DMS153 (cell line): ENCODE measurements around the gene KIRREL2.
"Not testable (repeated sequence)": the region's sequence is repeated elsewhere in the genome, so short reads cannot be mapped to it uniquely, and the experiment has no call there.

Experiments
- DNase-seq: peaks from one replicate; lab custom pipeline; 2025; lab: John Stamatoyannopoulos, UW

The KIRREL2 gene

GRCh38 chr19:35856546-35857149 is at the start of gene KIRREL2:
Gene KIRREL2 (plus strand): TSS chr19:35856911. CDS start chr19:35857120, 209 bp downstream.
- DNase-seq: no peak

- DNase-seq: no peak
Observed at GRCh38 chr19:35807633-35808032, 49.1 kb upstream of the KIRREL2 start.

GRCh38 chr19:35811317-35812219 is 45.1 kb upstream of the KIRREL2 start:
- no peak for DNase-seq

- DNase-seq: no peak
Observed at GRCh38 chr19:35812220-35813042, 44.3 kb upstream of the KIRREL2 start, which contains the start of gene PRODH2. Gene PRODH2 (minus strand): TSS chr19:35812845. CDS start chr19:35812805, 40 bp downstream.

- DNase-seq: no peak
Observed at GRCh38 chr19:35813043-35813890, 43.4 kb upstream of the KIRREL2 start.

- DNase-seq: no peak
Observed at GRCh38 chr19:35816262-35816661, 40.4 kb upstream of the KIRREL2 start.

GRCh38 chr19:35816846-35817245 is 39.9 kb upstream of the KIRREL2 start:
- no peak for DNase-seq

- no peak for DNase-seq
Observed at GRCh38 chr19:35818445-35818844, 38.3 kb upstream of the KIRREL2 start.

GRCh38 chr19:35822579-35822978 is 34.1 kb upstream of the KIRREL2 start:
- DNase-seq: no peak

GRCh38 chr19:35824150-35824549 is 32.6 kb upstream of the KIRREL2 start:
- no peak for DNase-seq

GRCh38 chr19:35828692-35829301 is 27.9 kb upstream of the KIRREL2 start:
- no peak for DNase-seq

- no peak for DNase-seq
Observed at GRCh38 chr19:35830986-35831385, 25.7 kb upstream of the KIRREL2 start.

- DNase-seq: no peak
Observed at GRCh38 chr19:35832054-35832453, 24.7 kb upstream of the KIRREL2 start.

GRCh38 chr19:35833972-35834371 is 22.7 kb upstream of the KIRREL2 start:
- DNase-seq: no peak

- not testable (repeated sequence) for DNase-seq
Observed at GRCh38 chr19:35836096-35836495, 20.6 kb upstream of the KIRREL2 start.

GRCh38 chr19:35841961-35842595 is 14.6 kb upstream of the KIRREL2 start:
- DNase-seq: no peak

GRCh38 chr19:35842666-35843272 is 13.9 kb upstream of the KIRREL2 start:
- DNase-seq: no peak

- peak; percentile 48 for DNase-seq
Observed at GRCh38 chr19:35843676-35844481, 12.8 kb upstream of the KIRREL2 start.
